CD4-positive, alpha-beta T cell treated with Interleukin-15 for 1 hour (primary cell): ENCODE data around the gene SEZ6L.

Source experiments
- DNase-seq: peaks from one replicate; pipeline ENCODE4 v3.0.0-alpha.2; 2020

SEZ6L gene

DNA sequence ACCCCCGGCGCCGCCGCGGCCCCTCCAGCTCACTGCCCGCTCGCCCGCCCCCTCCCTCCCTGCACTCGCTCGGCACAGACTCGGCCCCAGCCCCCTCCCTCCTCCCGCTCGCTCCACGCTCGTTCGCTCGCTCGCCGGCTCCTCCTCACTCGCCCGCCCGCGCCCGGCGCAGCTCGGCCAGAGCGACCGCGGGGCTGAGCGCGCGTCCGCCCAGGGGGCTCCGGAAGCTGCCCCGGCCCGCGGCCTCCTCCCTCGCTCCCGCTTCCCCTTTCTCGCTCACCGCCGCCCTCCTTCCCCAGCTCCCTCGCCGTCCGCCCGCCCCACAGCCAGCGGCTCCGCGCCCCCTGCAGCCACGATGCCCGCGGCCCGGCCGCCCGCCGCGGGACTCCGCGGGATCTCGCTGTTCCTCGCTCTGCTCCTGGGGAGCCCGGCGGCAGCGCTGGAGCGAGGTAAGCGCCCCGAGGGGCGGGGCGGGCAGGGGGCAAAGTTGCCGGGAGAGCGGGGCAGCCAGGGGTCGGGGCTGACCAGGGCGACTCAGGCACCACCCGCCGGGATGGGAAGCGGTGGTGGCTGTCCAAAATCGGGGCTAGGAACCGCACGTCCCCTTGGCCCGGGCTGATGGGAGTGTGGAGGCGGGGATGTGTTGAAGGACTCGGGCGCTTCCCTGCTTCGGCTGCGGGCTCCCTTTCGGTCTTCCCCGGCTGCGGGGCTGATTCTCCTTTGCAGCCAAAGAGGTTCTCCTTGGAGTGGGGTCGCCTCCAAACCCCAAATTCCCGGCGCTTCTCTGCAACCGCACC is at the start of gene SEZ6L:
Gene SEZ6L, plus strand, starts transcription at position 148 of the 797 bp plus-strand sequence. Its CDS starts 208 bp downstream, at position 356.
- DNase-seq: no peak

DNA sequence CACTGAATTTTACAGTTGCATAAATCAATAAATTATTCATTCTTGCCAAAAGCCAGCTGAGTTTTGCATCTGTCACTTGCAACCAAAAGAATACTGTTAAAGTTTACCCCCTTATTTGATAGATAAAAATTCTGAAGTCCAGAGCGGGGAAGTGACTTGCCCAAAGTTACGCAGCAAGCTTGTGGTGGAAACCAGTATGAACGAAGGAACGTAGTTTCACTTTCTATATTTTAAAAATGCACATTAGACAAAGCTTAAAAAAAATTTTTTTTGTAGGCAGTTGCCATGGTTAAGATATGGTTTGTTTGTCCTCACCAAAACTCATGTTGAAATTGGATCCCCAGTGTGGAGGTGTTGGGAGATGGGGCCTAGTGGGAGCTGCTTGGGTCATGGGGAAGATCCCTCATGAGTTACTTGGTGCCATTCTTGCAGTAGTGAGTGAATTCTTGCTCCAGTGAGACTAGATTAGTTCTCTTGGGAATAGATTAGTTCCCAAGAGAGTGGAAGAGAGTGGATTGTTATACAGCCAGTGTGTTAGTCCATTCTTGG is 46.3 kb upstream of the SEZ6L start:
- no peak for DNase-seq

DNA sequence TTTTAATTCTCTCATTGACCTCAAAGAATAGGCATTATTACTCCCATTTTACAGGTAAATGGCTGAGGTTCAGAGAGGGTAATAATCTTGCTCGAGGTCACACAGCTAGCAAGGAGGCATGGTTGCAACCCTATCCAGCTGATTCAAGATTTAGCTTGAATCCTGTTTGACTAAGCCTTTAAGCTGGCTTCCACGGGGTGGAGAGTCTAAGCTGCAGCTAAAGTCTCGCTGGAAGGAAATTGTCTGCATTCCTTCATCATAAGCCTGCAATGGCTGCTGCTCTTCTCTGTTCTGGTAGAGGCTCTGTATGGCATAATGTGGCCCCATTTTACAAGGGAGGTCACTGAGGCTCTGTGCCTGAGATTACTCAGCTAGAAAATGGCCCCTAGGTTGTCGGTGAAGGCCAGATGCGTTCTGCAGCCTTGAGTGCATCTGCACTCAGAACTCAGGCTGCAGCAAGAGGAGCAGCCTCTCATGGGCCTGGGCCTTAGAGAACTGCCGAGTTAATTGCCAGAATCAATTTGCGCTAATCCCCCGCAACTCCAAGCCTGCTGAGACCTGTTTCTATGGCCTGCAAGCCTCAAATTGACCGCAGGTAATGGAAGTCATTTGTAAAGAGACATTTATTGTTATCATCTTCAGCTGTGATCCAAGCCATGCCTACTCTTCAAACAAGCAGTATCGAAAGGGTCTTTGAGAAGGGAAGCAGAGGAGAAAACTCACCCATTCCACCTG is 44.1 kb upstream of the SEZ6L start:
- DNase-seq: no peak

DNA sequence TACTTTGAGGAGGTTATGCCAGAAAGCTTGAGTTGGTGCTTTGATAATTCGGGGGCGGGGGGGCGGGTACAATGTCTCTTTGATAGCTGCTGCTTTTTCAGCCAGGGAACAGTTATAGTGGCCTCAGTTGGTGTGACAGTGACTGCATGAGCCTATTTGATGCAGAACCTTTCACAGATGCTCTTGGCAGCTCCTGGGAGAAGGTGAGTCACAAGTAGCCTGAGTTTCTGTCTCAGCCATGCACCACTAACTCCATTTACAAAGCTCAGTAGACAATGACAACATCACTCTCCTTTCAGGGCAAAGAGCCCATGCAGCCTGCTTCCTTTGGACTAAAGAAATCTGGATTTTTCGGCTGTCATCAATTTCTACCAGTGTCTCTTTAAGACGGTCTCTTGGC is 42.1 kb upstream of the SEZ6L start:
- no peak for DNase-seq

DNA sequence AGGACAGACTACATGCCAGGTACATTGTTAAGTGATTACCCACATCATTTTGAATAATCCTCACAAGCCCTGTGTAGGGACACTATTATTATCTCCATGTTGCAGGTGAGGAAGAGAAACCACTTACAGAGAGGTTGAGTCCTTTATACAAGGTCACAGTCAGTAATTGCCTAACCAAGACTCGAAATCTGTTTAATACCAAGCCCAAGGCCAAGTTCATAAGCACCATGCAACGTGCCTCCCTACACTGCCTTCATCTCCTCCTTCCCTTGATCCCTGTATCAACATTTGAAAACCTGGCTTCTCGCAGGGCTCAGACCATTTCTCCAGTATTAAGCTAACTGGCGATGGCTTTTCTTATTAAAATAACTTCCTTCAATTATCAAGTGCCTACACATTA is 41.7 kb upstream of the SEZ6L start:
- DNase-seq: no peak

DNA sequence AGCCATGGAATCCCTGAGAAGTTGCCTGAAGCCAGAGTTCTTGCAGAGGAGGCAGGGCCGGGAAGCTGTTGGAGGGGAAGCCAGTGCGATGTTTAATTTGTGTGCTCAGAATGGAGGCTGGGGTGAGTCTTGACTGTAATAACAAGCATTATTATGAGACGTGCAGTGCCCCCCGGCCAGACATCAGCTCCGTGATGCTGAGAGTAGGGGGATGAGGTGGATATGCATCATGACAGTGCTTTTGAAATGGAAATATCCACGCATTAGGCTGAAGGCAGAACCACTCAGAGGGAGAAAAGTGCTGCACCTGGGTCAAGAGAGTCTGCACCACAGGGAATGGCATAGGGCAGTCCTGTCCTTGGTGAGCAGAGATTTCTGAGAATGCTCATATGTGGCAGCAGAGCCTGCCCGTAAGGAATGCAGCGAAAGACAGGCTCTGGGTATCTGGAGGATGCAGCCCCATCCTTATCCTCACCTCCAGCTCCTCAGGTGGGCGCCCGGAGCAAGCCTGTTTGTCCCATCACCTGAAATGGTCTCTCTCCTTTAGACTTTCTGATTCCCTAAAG is 37.6 kb upstream of the SEZ6L start:
- DNase-seq: no peak

GRCh38 chr22:26134654-26135330 is 34.5 kb upstream of the SEZ6L start:
- no peak for DNase-seq

- DNase-seq: no peak
Measured at GRCh38 chr22:26135806-26136205, 33.5 kb upstream of the SEZ6L start.

DNA sequence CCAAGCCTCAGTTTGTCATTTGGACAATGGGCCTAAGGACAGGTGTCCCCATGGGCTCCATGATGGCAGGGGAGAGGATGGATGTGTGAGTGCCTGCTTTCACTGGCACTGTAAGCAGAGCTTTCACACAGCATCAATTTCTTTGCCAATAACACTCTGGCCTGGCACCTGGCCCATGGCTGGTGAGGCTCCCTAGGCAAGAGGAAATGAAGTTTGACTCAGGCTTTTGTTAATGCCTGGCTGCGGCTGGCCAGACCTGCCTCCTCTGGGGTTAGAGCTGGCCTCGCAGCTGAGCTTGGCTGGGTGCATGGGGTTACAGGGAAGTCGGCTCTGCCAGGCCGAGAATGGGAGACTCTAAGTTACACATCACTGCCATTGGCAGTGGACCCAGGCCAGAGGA is 30.0 kb upstream of the SEZ6L start:
- no peak for DNase-seq

DNA sequence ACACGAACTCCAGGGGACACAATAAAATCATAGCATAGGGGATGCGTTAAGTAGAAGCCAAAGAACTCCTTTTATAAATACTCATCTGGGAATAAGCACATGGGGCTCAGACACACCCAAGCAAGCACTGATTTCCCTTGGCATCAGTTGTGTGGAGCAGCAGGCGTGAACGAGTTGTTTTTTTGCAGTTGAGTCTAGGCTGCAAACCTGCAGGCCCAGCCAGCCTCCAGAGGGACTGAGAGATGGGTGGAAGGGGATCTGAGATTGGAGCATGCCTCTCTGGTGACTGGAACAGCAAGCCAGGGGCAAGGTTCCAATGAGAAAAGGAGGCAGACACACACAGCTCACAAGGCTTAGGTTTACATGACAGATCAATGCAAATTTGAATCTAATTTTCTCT is 27.4 kb upstream of the SEZ6L start:
- DNase-seq: no peak

- DNase-seq: no peak
Measured at GRCh38 chr22:26143806-26144325, 25.4 kb upstream of the SEZ6L start.

- DNase-seq: no peak
Measured at GRCh38 chr22:26159886-26160285, 9.4 kb upstream of the SEZ6L start.

- DNase-seq: no peak
Measured at GRCh38 chr22:26161746-26162145, 7.5 kb upstream of the SEZ6L start.

DNA sequence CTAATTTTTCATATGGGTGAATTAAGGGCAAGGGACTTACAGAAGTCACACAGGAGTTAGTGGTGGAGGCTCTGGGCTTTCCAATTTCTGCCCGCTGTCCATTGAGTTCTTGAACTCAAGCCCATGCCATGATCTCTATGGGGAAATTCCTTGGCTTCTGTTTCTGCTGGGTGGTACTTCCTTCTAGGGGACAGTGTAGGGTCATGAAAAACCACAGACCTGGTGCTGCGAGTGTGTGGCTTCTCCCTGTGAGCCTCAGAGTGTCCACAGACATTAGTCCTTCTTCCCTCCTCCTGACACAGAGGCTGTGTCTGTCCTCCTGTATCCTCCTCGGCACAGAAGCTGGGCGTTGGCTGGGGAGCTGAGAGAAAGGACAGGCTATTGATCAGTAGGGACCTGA is 6.3 kb upstream of the SEZ6L start:
- no peak for DNase-seq

DNA sequence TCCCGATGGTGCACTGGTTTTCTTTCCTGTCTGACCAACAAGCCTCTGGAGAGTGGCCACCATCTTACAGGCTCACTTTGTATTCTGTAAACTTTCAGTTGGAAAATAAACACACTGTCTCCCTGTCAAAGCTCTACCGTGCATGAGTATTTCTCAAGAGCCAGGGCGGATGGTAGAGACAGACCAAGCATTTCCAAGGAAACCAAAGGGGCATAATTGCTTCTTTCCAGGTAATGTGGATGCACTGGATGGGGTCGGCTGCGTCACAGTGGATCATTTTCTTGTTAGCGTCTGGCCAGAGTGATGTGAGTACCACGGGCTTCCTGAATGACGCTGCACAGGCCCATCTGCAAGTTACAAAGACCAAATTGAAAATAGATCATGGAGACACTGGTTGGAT is 5.1 kb upstream of the SEZ6L start:
- DNase-seq: no peak

GRCh38 chr22:26168330-26168851 is 871 bp upstream of the SEZ6L start:
- DNase-seq: no peak

- DNase-seq: no peak
Measured at GRCh38 chr22:26168939-26169314, 335 bp upstream of the SEZ6L start.

- no peak for DNase-seq
Measured at GRCh38 chr22:26170112-26170492, 840 bp downstream of the SEZ6L start.

GRCh38 chr22:26170795-26171580 is 1.7 kb downstream of the SEZ6L start:
- no peak for DNase-seq

DNA sequence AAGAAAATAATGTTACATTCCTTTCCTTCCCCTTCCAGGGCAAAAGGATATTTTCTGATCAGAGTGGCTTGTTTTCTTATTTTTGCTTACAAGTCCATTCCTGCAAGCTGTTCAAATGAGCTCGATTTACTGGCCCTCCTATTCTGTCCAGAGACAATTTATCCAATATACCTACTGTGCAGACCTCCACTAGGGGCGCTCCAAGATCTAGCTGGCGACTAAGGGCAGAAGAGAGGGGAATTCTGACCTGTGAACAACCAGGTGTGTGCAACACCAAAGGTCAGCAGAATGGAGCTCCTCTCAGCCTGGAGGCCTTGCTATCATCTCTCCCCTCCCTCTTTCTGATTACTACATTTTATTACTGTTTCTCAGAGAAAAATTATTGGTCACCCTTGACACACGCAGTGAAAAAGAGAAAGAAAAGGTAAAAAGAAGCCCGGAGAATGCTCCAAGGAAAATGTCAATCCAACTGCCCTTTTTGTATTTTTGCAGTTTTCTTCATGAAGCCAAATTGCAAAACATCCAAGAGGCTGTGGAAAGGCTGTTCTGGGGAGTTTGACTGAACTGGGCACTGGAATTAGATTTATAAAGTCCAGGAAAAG is 3.2 kb downstream of the SEZ6L start:
- DNase-seq: no peak

DNA sequence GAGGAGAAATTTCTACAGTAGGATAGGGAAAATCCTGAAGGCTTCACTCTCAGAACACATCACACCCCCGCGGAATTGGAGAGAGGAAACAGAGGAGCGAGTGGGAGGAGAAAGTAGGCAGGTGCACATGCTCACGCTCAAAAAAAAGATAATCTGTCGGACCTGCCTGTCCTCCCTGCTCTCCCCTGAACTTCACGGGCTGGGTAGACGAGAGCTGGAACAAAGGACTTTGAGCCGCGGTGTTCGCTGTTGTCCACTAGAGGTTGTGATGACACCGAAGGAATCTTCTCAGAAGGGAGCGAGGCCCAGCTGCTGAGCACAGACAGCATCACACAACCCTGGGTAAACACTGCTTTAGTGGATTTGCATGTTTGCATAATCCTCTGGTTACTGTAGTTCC is 5.0 kb downstream of the SEZ6L start:
- no peak for DNase-seq

- DNase-seq: no peak
Measured at GRCh38 chr22:26182723-26183122, 13.5 kb downstream of the SEZ6L start.
